Measurements from ENCODE around the gene LNP1. TPM values are rescaled to one million over a fixed set of nuclear protein-coding genes. Genes with fewer than 3 reads are reported as not detected.

The LNP1 gene
- total RNA-seq, 1 donor from 2014 or later, result 1.6 TPM

- H3K4me3 ChIP-seq (ENCODE audit: low read depth, low read length), result no peak overlapping the region
- DNase-seq (ENCODE audit: low read depth), result no peak
- TF ChIP-seq CTCF (conservative IDR thresholded peaks at IDR 0.05; ENCODE audit: low read depth, low read length), result no peak
These were observed 2.9 kb downstream of the LNP1 start for GRCh38 chr3:100404250-100404548.

- DNase-seq (ENCODE audit: low read depth), result no peak
- H3K4me3 ChIP-seq (ENCODE audit: low read depth, low read length), result no peak overlapping the region
- TF ChIP-seq CTCF (conservative IDR thresholded peaks at IDR 0.05; ENCODE audit: low read depth, low read length), result no peak
These were observed 5.8 kb downstream of the LNP1 start for GRCh38 chr3:100407164-100407563.

GRCh38 chr3:100407977-100408532, 6.7 kb downstream of the LNP1 start:
- no peak for DNase-seq (ENCODE audit: low read depth)
- H3K4me3 ChIP-seq (ENCODE audit: low read depth, low read length), result no peak overlapping the region
- no peak for TF ChIP-seq CTCF (conservative IDR thresholded peaks at IDR 0.05; ENCODE audit: low read depth, low read length)

- DNase-seq (ENCODE audit: low read depth), result no peak
- no peak overlapping the region for H3K4me3 ChIP-seq (ENCODE audit: low read depth, low read length)
These were observed 10.0 kb downstream of the LNP1 start for GRCh38 chr3:100411091-100411982.

GRCh38 chr3:100412912-100413590, 11.7 kb downstream of the LNP1 start:
- no peak for DNase-seq (ENCODE audit: low read depth)
- no peak for TF ChIP-seq CTCF (conservative IDR thresholded peaks at IDR 0.05; ENCODE audit: low read depth, low read length)
- H3K4me3 ChIP-seq (ENCODE audit: low read depth, low read length), result no peak overlapping the region

More at GRCh38 chr3:100411091-100411982, 10.0 kb downstream of the LNP1 start:
- TF ChIP-seq CTCF (conservative IDR thresholded peaks at IDR 0.05; ENCODE audit: low read depth, low read length), result no peak

- DNase-seq (ENCODE audit: low read depth), result no peak
- TF ChIP-seq CTCF (conservative IDR thresholded peaks at IDR 0.05; ENCODE audit: low read depth, low read length), result no peak
- H3K4me3 ChIP-seq (ENCODE audit: low read depth, low read length), result no peak overlapping the region
These were observed 12.3 kb downstream of the LNP1 start for GRCh38 chr3:100413613-100414012.
